GM12892 (cell line): ENCODE measurements around the gene KNDC1.

Experiments
- POLR2AphosphoS5 ChIP-seq: IDR thresholded peaks from 2 replicates; pipeline ENCODE4 v1.6.1; 2011; ENCODE audit warnings: low read depth, low read length, control low read depth
- TAF1 ChIP-seq: IDR thresholded peaks from 2 replicates; pipeline ENCODE4 v1.6.1; 2011; ENCODE audit warnings: low read depth, mild to moderate bottlenecking, control low read depth, low read length, borderline replicate concordance

DNA sequence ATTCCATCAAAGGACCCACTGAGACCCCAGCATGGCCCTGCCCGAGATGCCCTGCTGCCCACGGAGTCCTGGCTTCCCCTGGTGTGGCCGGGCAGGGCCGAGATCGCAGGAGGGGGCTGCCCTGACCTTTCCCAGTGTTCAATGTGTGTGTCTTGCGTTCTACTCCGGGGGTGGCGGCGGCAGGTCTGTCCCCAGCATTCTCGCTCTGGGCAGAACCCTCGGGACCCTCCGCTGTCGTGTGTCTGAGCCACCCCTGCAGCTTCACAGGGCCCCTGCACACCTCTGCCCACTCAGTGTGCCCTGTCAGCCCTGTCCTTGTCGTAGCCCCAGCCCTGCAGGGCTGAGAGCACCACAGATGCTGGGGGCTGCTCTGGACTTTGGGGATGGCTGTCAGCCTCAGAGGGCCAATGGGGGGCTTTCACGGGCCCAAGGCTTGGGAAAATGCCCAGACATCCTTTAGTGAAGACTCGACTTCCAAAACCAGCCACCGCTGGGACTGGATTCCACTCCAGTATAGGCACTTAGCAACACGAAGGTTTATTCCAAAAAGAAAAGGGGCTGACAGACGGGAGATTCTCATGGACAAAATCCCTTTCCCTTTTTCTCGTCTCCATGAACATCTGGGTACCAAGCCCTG, 30.0 kb upstream of the KNDC1 start:
- no peak for TF ChIP-seq POLR2AphosphoS5
- TF ChIP-seq TAF1 = no peak
